ENCODE data around the gene PRAC2. TPM values are rescaled to one million over a fixed set of nuclear protein-coding genes. Genes with fewer than 3 reads are reported as not detected.

The PRAC2 gene
- total RNA-seq, 1 donor from 2014 or later, result not detected

GRCh38 chr17:48692049-48692448 is 30.9 kb upstream of the PRAC2 start:
- no peak for DNase-seq (ENCODE audit: low read depth)
- Histone ChIP-seq H3K27ac (ENCODE audit: low read depth, low read length) (no peak overlapping the region), H2AFZ (ENCODE audit: low read depth, low read length) (no peak overlapping the region), H3K9ac (ENCODE audit: low read length) (no peak overlapping the region), H3K36me3 (ENCODE audit: insufficient read depth, low read length) (no peaks in the 10 kb centered on the region), H3K4me1 (ENCODE audit: insufficient read depth, low read length) (no peaks in the 10 kb centered on the region), H3K79me2 (ENCODE audit: insufficient read depth, low read length) (no peaks in the 10 kb centered on the region), H3K4me3 (ENCODE audit: insufficient read depth, low read depth, low read length) (no peak overlapping the region), H3K27me3 (ENCODE audit: insufficient read depth, low read length) (peaks cover 8% of the 10 kb centered on the region), H3K4me2 (ENCODE audit: low read length) (no peak overlapping the region), H3K9me3 (ENCODE audit: insufficient read depth, low read depth, low read length) (no peaks in the 10 kb centered on the region), H4K20me1 (ENCODE audit: insufficient read depth, low read length) (no peaks in the 10 kb centered on the region)
- no peaks in the 10 kb centered on the region for H3K36me3 Mint-ChIP-seq (ENCODE audit: low read depth, unreplicated experiment)
- no peak for FAIRE-seq
- no peak overlapping the region for H3K4me3 Mint-ChIP-seq (ENCODE audit: unreplicated experiment)
- H3K9me3 Mint-ChIP-seq (ENCODE audit: unreplicated experiment), result no peaks in the 10 kb centered on the region
- peaks cover 8% of the 10 kb centered on the region for H3K27me3 Mint-ChIP-seq (ENCODE audit: low read depth, unreplicated experiment)
- no peaks in the 10 kb centered on the region for H3K4me1 Mint-ChIP-seq (ENCODE audit: low read depth, unreplicated experiment)
- H3K27ac Mint-ChIP-seq (ENCODE audit: unreplicated experiment), result no peak overlapping the region
- TF ChIP-seq EZH2 (IDR thresholded peaks at IDR 0.05; ENCODE audit: insufficient read depth, low read length) (no peak), CTCF (IDR thresholded peaks at IDR 0.05; ENCODE audit: insufficient read depth, low read depth, low read length) (no peak)

- no peak for FAIRE-seq
- H3K27me3 Mint-ChIP-seq (ENCODE audit: low read depth, unreplicated experiment), result peaks cover 18% of the 10 kb centered on the region
Observed at GRCh38 chr17:48693178-48693577, 29.8 kb upstream of the PRAC2 start.

More at GRCh38 chr17:48693178-48693577, 29.8 kb upstream of the PRAC2 start:
- H3K9me3 Mint-ChIP-seq (ENCODE audit: unreplicated experiment), result no peaks in the 10 kb centered on the region
- H3K9me3 ChIP-seq (ENCODE audit: insufficient read depth, low read depth, low read length), result no peaks in the 10 kb centered on the region
- no peaks in the 10 kb centered on the region for H3K36me3 Mint-ChIP-seq (ENCODE audit: low read depth, unreplicated experiment)
- no peaks in the 10 kb centered on the region for H3K79me2 ChIP-seq (ENCODE audit: insufficient read depth, low read length)
- DNase-seq (ENCODE audit: low read depth), result no peak
- H2AFZ ChIP-seq (ENCODE audit: low read depth, low read length), result no peak overlapping the region
- no peak overlapping the region for H3K9ac ChIP-seq (ENCODE audit: low read length)
- H3K4me2 ChIP-seq (ENCODE audit: low read length), result no peak overlapping the region
- peaks cover 8% of the 10 kb centered on the region for H3K27me3 ChIP-seq (ENCODE audit: insufficient read depth, low read length)
- H3K27ac Mint-ChIP-seq (ENCODE audit: unreplicated experiment), result no peak overlapping the region
- H3K4me1 Mint-ChIP-seq (ENCODE audit: low read depth, unreplicated experiment), result no peaks in the 10 kb centered on the region
- no peak overlapping the region for H3K4me3 ChIP-seq (ENCODE audit: insufficient read depth, low read depth, low read length)
- no peak for TF ChIP-seq CTCF (IDR thresholded peaks at IDR 0.05; ENCODE audit: insufficient read depth, low read depth, low read length)
- TF ChIP-seq EZH2 (IDR thresholded peaks at IDR 0.05; ENCODE audit: insufficient read depth, low read length), result no peak
- H4K20me1 ChIP-seq (ENCODE audit: insufficient read depth, low read length), result no peaks in the 10 kb centered on the region
- no peak overlapping the region for H3K27ac ChIP-seq (ENCODE audit: low read depth, low read length)
- no peak overlapping the region for H3K4me3 Mint-ChIP-seq (ENCODE audit: unreplicated experiment)
- no peaks in the 10 kb centered on the region for H3K4me1 ChIP-seq (ENCODE audit: insufficient read depth, low read length)
- no peaks in the 10 kb centered on the region for H3K36me3 ChIP-seq (ENCODE audit: insufficient read depth, low read length)

Measured in astrocyte (in vitro differentiated cells and primary cell).